Measurements from ENCODE around the gene TGFBR2. TPM values are rescaled to one million over a fixed set of nuclear protein-coding genes. Genes with fewer than 3 reads are reported as not detected.

The TGFBR2 gene
- total RNA-seq, 4 donors from 2014 or later = 338 to 406 (median 350) TPM

DNA sequence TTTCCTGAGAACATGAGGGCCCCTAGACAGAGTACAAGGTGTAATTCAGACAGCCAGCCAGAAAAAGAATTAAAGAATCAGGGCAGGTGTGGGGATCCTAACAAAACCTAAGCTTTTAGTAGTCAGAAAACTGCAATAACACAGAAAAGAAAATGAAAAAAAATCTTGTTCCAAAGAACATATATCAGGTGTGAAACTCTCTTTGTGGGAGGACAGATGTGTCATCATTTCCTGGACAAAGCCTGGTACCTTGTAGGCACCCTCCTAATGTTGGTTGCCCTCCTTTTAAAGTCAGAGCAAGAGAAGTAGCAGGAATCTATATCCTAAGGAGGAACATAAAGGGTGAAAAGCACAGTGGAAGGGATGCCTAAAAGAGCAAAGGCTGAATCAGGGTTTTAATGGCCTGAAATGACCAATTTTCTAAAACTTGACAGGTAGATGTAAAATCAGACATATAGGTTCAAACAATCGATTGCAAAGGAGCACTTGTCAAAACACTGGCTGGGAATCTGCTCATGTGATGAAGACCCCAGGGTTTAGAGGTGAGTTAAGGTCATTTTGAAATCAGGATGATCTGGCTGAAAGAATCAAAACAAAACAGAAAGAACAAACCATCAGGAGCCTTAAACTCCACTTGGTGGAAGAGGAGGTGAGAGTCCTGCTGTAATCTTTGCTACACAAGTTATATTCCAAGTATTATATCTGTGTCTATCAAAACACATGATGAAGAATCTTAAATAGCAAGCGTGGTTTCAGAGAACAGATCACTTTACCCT, 54.9 kb downstream of the TGFBR2 start:
- WGBS, 2 donors = 62 to 71% methylated on average over 2 of the region's 2 CpGs
- Histone ChIP-seq H3K9me3 (no peaks in the 10 kb centered on the region), H3K4me1 (peaks cover 0 to 100% (median 71%) of the 10 kb centered on the region in 4 donors), H3K4me3 (no peak overlapping the region), H3K27me3 (no peaks in the 10 kb centered on the region), H3K27ac (peak overlapping the region in 3 of 4 donors; percentile 42 to 82 (median 71)), H3K36me3 (peaks cover 0 to 31% (median 0%) of the 10 kb centered on the region in 3 donors)
- no peak for DNase-seq (ENCODE audit: low spot score in 2 of 2)
- TF ChIP-seq POLR2A (IDR thresholded peaks at IDR 0.05) (no peak), EP300 (IDR thresholded peaks at IDR 0.05) (no peak)
- TF ChIP-seq, protein P1, sequence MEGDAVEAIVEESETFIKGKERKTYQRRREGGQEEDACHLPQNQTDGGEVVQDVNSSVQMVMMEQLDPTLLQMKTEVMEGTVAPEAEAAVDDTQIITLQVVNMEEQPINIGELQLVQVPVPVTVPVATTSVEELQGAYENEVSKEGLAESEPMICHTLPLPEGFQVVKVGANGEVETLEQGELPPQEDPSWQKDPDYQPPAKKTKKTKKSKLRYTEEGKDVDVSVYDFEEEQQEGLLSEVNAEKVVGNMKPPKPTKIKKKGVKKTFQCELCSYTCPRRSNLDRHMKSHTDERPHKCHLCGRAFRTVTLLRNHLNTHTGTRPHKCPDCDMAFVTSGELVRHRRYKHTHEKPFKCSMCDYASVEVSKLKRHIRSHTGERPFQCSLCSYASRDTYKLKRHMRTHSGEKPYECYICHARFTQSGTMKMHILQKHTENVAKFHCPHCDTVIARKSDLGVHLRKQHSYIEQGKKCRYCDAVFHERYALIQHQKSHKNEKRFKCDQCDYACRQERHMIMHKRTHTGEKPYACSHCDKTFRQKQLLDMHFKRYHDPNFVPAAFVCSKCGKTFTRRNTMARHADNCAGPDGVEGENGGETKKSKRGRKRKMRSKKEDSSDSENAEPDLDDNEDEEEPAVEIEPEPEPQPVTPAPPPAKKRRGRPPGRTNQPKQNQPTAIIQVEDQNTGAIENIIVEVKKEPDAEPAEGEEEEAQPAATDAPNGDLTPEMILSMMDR (IDR thresholded peaks at IDR 0.05) = no peak

DNA sequence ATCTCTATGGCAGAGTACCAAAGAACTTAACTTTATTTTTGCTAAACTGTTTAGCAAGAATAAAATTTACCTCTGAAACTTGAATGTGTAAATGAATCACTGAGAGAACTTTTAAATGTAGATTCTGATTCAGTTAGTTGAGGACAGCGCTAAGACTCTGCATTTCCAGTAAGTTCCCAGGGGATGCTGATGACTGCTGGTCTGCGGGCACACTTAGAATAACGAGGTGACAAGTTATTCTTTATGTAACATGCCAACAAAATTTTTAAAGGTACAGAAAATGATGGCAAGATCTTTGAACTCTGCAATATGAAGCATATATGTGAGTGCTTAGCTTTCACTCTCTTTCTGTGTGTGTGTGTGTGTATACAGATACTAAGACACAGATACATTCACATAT, 56.4 kb downstream of the TGFBR2 start:
- peak overlapping the region in 2 of 4 donors; percentile 21 to 82 for H3K27ac ChIP-seq
- no peaks in the 10 kb centered on the region for H3K9me3 ChIP-seq
- peaks cover 0 to 20% (median 0%) of the 10 kb centered on the region in 3 donors for H3K36me3 ChIP-seq
- peaks cover 0 to 100% (median 69%) of the 10 kb centered on the region in 4 donors for H3K4me1 ChIP-seq
- TF ChIP-seq, protein P1 (IDR thresholded peaks at IDR 0.05) = no peak
- no peak overlapping the region for H3K4me3 ChIP-seq
- no peak for DNase-seq (ENCODE audit: low spot score in 2 of 2)
- no peaks in the 10 kb centered on the region for H3K27me3 ChIP-seq
- WGBS, 2 donors = 39 to 40% methylated on average over 3 of the region's 3 CpGs

DNA sequence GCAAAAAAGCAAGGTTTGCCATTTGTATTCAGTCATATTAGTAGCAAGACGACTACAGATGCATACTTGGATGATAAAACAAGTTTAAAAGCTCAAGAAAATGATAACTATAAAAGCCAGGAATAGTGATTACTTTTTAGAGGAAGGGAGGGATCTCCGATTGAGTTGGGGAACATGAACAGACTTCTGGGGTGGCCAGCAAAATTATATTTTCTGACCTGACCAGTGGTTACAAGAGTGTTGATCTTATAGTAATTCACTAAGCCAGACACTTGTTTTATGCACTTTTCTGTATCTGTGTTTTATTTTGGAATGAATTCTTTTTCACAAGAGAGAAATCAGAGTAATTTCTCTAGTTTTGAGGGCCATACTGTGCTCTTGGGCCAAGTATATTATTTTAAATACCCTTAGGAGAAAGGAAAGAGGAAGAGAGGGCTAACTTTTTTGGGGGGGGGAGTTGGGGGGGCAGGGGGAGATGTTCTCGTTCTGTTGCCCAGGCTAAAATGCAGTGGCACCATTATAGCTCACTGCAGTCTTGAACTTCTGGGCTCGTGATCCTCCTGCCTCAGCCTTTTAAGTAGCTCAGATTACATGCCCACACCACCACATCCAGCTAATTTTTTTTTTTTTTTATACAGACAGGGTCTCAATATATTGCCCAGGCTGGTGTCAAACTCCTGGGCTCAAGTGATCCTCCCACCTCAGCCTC, 57.3 kb downstream of the TGFBR2 start:
- TF ChIP-seq, protein P1 (IDR thresholded peaks at IDR 0.05) = no peak
- TF ChIP-seq EP300 (IDR thresholded peaks at IDR 0.05) (no peak), POLR2A (IDR thresholded peaks at IDR 0.05) (no peak)
- Histone ChIP-seq H3K27ac (peak overlapping the region in 2 of 4 donors; percentile 41 to 42), H3K4me1 (peaks cover 0 to 100% (median 60%) of the 10 kb centered on the region in 4 donors), H3K9me3 (no peaks in the 10 kb centered on the region), H3K4me3 (no peak overlapping the region), H3K27me3 (no peaks in the 10 kb centered on the region), H3K36me3 (peaks cover 0 to 20% (median 0%) of the 10 kb centered on the region in 3 donors)
- 70% methylated on average over 4 of the region's 4 CpGs for WGBS, 2 donors
- DNase-seq (ENCODE audit: low spot score in 2 of 2) = no peak

DNA sequence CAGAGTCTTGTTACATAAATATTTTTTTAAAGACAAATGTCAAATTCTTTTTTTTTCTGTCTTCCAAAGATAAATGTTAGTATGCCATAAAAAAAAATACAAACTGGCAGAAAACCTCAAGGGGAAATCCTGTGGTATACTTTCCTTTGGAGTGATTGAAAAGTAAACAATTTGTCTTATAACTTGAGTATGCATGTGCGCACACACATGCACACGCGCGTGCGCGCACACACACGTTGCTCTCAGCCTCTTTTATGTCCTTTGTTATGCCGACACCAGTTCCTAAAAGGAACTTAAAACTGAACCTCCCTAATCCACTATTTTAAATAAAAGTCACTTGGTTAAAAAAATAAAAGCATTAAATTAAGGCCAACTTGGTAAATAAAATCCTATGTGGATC, 58.1 kb downstream of the TGFBR2 start:
- Histone ChIP-seq H3K4me3 (no peak overlapping the region), H3K4me1 (peaks cover 0 to 93% (median 53%) of the 10 kb centered on the region in 4 donors), H3K27me3 (no peaks in the 10 kb centered on the region), H3K27ac (peak overlapping the region in 2 of 4 donors; percentile 41 to 42), H3K36me3 (peaks cover 0 to 24% (median 0%) of the 10 kb centered on the region in 3 donors), H3K9me3 (no peaks in the 10 kb centered on the region)
- no peak for TF ChIP-seq EP300 (IDR thresholded peaks at IDR 0.05)
- TF ChIP-seq, protein P1 (IDR thresholded peaks at IDR 0.05) = no peak
- no peak for TF ChIP-seq POLR2A (IDR thresholded peaks at IDR 0.05)
- WGBS, 2 donors = 65 to 70% methylated on average over 8 of the region's 8 CpGs
- DNase-seq (ENCODE audit: low spot score in 2 of 2) = no peak

DNA sequence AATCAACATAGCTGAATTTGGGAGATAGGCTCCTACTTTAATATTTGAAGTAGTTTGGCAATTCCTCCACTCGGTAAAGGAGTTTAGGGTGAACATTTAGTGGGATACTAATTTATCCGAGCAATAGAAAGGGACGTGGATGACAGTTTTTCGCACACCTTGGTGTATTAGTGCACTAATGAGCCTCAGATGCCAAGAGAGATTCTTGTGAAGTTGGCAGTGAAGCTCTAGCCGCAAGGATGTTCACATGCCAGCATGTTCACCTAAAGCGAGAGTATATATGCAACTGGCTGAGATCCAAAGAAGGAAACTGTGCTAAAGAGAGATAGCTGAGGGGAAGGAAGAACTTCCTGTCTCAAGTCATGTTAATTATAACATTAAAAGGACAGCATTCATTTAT, 58.5 kb downstream of the TGFBR2 start:
- TF ChIP-seq POLR2A (IDR thresholded peaks at IDR 0.05) = no peak
- peak in 1 of 2 donors; percentile 27 for TF ChIP-seq EP300 (IDR thresholded peaks at IDR 0.05)
- TF ChIP-seq, protein P1 (IDR thresholded peaks at IDR 0.05) = no peak
- DNase-seq (ENCODE audit: low spot score in 2 of 2) = no peak
- Histone ChIP-seq H3K4me1 (peaks cover 0 to 89% (median 48%) of the 10 kb centered on the region in 4 donors), H3K27me3 (no peaks in the 10 kb centered on the region), H3K4me3 (no peak overlapping the region), H3K27ac (peak overlapping the region; percentile 3 to 42 (median 24)), H3K9me3 (no peaks in the 10 kb centered on the region), H3K36me3 (peaks cover 0 to 27% (median 0%) of the 10 kb centered on the region in 3 donors)
- WGBS, 2 donors = 73 to 79% methylated on average over 6 of the region's 6 CpGs
